ENCODE results near the gene SIGLEC11.

DNA sequence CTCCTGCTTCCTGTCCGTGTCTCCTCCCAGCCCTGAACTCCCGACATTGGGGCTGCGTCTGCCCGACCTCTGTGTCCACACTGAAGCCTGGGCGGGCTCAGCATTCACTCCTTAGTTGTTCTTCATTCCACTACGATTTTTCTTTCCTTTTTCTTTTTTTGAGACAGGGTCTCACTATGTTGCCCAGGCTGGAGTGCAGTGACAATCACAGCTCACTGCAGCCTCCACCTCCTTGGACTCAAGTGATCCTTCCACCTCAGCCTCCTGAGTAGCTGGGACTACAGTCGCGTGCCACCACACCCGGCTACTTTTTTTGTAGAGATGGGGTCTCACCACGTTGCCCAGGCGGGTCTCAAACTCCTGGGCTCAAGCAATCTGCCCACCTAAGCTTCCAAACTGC lies 23.5 kb upstream of the SIGLEC11 start:
- TF ChIP-seq, protein P1, sequence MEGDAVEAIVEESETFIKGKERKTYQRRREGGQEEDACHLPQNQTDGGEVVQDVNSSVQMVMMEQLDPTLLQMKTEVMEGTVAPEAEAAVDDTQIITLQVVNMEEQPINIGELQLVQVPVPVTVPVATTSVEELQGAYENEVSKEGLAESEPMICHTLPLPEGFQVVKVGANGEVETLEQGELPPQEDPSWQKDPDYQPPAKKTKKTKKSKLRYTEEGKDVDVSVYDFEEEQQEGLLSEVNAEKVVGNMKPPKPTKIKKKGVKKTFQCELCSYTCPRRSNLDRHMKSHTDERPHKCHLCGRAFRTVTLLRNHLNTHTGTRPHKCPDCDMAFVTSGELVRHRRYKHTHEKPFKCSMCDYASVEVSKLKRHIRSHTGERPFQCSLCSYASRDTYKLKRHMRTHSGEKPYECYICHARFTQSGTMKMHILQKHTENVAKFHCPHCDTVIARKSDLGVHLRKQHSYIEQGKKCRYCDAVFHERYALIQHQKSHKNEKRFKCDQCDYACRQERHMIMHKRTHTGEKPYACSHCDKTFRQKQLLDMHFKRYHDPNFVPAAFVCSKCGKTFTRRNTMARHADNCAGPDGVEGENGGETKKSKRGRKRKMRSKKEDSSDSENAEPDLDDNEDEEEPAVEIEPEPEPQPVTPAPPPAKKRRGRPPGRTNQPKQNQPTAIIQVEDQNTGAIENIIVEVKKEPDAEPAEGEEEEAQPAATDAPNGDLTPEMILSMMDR (IDR thresholded peaks at IDR 0.05) = no peak
- TF ChIP-seq EZH2 (IDR thresholded peaks at IDR 0.05; ENCODE audit: borderline replicate concordance, insufficient read depth, low read depth, low read length, poor library complexity, severe bottlenecking) = no peak
